HG03025 (cell line): ENCODE data around the gene DRGX.

Source experiments
- ATAC-seq: cut with Tn5 transposase; IDR thresholded peaks from one replicate; pipeline ENCODE4 v1.9.1; 2021; ENCODE audit warnings: mild to moderate bottlenecking, moderate library complexity; ENCODE audit not compliant: unreplicated experiment, low FRiP score

Gene DRGX

DNA sequence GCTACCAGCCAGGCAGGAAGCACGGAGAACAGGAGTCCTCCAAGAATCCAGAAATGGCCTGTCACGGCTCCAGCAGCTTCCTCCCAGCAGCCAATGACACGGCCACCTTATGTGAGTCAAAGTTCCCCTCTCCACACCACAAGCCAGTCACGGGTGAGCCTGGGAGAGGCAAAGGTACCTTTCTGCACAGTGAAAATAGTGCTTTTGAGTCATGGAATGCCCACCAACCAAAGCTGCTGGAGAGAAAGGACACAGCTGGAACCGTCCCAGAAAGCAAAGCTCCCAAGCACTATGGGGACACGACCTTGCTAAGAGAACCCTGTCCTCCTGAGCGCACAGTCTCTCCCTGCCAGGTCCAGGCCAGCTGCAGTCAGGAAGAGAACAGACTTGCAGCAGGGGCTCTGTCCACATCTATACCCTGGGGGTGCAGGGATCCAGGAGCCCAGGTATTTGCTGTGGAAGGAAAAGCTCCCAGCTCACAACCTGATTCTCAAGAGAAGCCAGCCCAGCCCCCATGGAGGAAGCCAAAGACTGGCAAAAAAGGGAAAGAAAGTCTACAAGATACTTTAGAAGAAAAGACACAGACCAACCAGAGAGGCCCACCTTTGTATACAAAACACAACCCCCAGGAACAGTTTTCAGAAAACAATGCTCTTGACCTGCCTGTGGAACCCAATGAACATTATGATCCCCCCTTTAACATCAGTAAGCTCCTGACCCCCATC is 72.6 kb downstream of the DRGX start:
- ATAC-seq: no peak

DNA sequence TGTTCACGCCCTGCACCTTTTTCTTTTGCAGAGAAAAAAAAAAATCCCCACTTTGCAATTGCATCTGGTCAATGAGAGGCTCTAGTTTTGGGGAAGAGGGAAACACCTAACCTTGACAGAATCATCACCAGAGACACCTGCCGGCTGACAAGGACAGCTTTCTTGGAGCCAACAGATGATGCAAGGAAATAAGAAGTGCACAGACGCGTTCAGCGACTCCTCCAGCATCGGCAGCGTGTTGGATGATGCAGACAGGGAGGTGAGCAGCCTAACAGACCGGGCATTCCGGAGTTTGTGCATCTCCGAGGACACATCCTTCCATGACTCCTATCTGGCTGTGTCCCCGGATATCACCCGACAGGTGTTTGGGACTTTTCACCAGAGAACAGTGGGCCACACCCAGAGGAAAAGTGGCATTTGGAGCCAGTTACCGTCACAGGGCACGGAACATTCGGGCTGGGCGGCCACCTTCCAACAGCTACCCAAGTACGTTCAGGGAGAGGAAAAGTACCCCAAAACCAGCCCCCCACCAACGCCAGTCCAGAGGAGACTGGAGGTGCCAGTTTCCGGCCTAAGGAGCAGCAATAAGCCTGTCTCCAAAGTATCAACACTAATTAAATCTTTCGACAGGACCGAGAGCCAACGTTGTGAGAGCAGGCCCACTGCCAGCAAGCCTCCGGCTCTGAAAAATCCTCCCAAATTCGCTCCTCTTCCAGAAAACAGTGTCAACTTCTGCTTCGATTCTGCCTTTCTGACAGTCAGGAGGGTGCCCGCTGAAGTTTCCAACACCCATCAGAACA is 73.3 kb downstream of the DRGX start:
- ATAC-seq: no peak

- no peak for ATAC-seq
Measured at GRCh38 chr10:49321021-49321420, 74.9 kb downstream of the DRGX start.

DNA sequence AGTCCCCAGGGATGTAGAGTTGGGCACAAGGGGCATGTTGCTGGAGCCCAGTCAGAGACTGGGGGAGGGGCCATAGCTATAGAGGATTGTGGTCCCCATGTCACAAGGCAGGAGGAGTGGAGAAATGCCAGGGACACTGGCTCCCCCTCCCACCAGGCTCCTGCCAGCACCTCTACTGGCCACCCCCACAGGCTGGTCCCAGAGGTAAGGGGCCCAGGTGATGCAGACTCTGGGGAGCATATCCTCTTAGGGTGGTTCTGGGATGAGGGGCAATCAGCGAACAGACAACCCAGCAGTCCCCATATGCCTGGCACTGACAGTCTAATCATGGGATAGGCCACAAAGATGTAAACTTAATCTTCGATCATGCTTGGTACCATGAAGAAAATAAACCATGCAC is 75.7 kb downstream of the DRGX start:
- no peak for ATAC-seq

- ATAC-seq: no peak
Measured at GRCh38 chr10:49319206-49319605, 76.7 kb downstream of the DRGX start.

- ATAC-seq: no peak
Measured at GRCh38 chr10:49318755-49319154, 77.1 kb downstream of the DRGX start.

GRCh38 chr10:49318028-49318427 is 77.9 kb downstream of the DRGX start:
- ATAC-seq: no peak

DNA sequence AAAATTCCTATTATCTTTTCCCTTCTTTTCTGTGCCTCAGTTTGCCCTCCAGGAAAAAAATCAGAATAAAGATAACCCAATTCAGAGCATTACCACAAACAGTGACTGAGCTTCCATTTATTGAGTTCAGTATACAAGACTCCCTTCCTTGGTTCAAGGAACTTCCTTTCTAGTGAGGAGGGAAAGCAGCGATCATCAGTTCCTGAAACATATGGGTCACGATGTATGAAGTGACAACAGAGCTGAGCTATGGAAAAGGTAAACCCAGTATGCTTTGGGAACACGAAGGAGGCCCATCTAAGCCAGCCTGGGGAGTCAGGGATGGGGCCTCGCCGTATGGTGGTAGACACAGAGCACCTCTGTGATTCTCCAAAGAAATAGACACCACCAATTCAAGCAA is 81.1 kb downstream of the DRGX start:
- ATAC-seq: no peak
